22Rv1 (cell line): ENCODE results near the gene OR10A6.

ENCODE experiments used
- CTCF ChIP-seq: fragments of 450-650 bp; IDR thresholded peaks from 2 replicates; pipeline ENCODE4 v1.5.1; 2017; ENCODE audit warnings: mild to moderate bottlenecking
- ZFX ChIP-seq: fragments of 450-650 bp; IDR thresholded peaks from 2 replicates; pipeline ENCODE4 v1.6.1; 2017; ENCODE audit warnings: antibody characterized with exemption, borderline replicate concordance

- TF ChIP-seq CTCF: no peak
- TF ChIP-seq ZFX: no peak
These were observed 23.9 kb downstream of the OR10A6 start for GRCh38 chr11:7907121-7907520.
